Neural progenitor cell (in vitro differentiated cells): ENCODE results near the gene NABP1.

Source experiments
- EZH2phosphoT487 ChIP-seq: fragments of 200-600 bp; sonication (generic); IDR thresholded peaks from 2 replicates; pipeline ENCODE4 v1.6.1; 2017; ENCODE audit warnings: antibody characterized with exemption
- TF ChIP-seq, protein P1 (sequence below): fragments of 200-600 bp; sonication (generic); IDR thresholded peaks from 2 replicates; pipeline ENCODE4 v1.5.1; 2017; ENCODE audit warnings: antibody characterized with exemption, mild to moderate bottlenecking

DNA sequence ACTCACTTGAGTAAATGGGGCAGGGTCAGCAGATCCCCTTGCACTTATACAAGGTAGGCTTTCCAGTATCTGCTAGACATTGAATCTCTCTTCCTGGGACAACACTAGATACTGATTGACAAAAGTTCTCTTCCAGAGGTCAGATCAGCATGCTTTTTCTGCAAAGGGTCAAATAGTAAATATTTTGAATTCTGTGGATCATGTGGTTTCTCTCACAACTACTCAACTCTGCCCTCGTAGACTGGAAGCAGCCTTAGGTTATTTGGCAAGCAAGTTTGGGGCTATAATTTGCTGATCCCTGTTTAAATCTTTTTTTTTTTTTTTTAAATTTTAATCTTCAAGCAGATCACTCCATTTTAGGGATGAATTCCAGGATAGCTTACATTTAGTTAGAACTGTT is 17.4 kb upstream of the NABP1 start:
- TF ChIP-seq, protein P1, sequence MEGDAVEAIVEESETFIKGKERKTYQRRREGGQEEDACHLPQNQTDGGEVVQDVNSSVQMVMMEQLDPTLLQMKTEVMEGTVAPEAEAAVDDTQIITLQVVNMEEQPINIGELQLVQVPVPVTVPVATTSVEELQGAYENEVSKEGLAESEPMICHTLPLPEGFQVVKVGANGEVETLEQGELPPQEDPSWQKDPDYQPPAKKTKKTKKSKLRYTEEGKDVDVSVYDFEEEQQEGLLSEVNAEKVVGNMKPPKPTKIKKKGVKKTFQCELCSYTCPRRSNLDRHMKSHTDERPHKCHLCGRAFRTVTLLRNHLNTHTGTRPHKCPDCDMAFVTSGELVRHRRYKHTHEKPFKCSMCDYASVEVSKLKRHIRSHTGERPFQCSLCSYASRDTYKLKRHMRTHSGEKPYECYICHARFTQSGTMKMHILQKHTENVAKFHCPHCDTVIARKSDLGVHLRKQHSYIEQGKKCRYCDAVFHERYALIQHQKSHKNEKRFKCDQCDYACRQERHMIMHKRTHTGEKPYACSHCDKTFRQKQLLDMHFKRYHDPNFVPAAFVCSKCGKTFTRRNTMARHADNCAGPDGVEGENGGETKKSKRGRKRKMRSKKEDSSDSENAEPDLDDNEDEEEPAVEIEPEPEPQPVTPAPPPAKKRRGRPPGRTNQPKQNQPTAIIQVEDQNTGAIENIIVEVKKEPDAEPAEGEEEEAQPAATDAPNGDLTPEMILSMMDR = no peak
- no peak for TF ChIP-seq EZH2phosphoT487
